Activated CD4-positive, CD25-positive, alpha-beta regulatory T cell treated with anti-CD3 and anti-CD28 coated beads, Interleukin-2, amount 50 U/mL, for 24 hours (primary cell): ENCODE data around the gene SURF4.
A peak's percentile ranks its signal among the peaks of the same experiment; 100 is the strongest.
"Not testable (repeated sequence)": the region's sequence is repeated elsewhere in the genome, so short reads cannot be mapped to it uniquely, and the experiment has no call there.

Experiments
- ATAC-seq, 2 donors: fragments of 150-1000 bp; cut with Tn5 transposase; one replicate each; pipeline ENCODE4 v1.10.0; 2021; ENCODE audit warnings: mild to moderate bottlenecking in 1 of 2, moderate library complexity in 1 of 2

SURF4 gene

DNA sequence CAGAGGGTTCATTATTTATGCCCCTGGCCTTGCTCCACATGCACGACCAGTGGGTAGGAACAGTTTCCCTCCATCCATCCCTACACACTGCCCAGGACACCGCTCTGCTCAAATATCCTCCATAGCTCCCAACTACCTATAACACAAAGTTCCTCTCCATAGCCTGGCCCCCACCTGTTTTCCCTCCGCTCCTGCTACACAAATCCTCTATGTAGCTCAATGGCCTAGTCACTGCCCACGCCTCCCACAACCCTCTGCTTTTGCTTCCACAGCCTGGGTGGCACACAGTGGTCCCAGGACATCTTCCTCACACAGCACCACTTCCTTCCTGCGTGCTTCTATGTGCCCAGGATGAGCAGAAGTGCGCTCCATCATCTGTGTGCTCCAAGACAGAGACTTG lies 21.5 kb upstream of the SURF4 start:
- ATAC-seq: peak in 1 of 2 donors; percentile 9

DNA sequence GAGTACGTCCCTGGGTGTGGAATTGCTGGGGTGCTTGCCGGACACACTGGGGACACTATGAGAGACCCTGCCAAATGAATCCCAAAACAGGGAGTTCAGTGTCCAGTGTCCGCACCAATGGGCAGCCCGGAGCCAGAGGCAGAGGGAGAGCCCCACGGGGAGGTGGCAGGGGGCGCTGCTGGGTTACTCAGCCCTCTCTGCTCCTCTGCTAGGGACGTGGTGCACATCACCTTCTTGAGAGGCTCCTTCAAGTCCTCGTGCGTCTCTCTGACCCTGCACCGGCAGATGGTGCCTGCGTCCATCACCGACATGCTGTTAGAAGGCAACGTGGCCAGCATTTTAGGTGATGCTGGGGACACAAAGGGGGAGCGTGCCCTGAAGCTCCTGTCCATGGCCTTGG lies 21.1 kb upstream of the SURF4 start:
- peak; percentile 6 to 37 for ATAC-seq

DNA sequence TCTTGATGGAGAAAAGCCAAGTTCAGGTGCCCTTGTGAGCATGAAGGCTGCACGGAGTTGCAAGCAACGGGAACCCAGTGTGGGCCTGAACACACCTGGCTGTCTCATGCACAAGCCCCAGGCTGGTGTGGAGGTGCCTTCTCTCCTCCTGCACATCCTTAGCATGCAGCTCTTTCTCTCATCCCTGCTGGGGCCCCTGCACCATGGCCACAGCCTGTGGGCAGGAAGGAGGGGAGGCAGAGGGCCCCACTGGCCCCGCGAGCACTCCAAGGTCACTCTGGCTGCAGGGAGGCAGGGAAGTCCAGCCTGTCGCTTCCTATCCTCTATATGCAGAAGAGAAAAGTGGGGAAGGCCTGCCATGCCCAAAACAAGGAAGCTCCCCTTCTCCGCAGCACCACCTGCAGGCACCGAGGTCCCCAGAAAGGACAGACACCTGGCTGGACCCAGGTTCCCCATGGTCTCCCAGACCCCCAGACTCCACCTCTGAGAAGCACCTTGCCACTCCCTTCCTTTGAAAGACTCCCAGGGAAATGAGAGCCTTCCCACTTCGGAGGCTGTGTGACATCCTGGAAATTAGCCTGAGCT lies 18.9 kb upstream of the SURF4 start:
- no peak for ATAC-seq

DNA sequence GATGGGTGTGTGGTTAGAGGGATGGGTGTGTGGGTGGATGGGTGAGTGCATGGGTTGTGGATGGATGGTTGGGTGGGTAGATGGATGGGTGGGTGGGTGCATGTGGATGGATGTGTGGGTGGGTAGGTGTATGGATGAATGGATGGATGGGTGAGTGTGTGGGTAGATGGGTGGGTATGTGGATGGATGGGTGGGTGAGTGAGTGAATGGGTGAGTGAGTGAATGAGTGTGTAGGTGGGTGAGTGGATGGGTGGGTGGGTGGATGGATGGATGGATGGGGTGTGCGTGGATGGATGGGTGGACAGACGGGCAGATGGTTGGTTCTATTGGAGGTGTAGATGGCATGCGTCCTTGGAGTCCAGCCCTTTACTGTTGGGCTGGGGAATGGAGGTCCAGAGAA lies 17.5 kb upstream of the SURF4 start:
- no peak for ATAC-seq

DNA sequence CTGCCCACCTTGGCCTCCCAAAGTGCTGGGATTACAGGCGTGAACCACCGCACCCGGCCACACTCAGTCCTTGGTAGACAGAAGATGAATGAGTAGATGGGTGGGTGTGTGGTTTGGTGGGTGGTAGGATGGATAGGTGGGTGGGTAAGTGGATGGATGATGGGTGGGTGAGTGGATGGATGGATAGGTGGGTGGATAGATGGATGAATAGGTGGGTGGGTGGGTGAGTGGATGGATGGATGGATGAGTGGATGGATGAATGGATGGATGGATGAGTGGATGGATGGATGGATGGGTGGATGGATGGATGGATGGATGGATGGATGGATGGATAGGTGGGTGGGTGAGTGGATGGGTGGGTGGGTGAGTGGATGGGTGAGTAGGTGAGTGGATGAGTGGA lies 16.4 kb upstream of the SURF4 start:
- not testable (repeated sequence) for ATAC-seq

DNA sequence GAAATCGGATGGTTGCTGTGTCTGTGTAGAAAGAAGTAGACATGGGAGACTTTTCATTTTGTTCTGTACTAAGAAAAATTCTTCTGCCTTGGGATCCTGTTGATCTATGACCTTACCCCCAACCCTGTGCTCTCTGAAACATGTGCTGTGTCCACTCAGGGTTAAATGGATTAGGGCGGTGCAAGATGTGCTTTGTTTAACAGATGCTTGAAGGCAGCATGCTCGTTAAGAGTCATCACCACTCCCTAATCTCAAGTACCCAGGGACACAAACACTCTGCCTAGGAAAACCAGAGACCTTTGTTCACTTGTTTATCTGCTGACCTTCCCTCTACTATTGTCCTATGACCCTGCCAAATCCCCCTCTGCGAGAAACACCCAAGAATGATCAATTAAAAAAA lies 15.6 kb upstream of the SURF4 start:
- ATAC-seq: not testable (repeated sequence)

DNA sequence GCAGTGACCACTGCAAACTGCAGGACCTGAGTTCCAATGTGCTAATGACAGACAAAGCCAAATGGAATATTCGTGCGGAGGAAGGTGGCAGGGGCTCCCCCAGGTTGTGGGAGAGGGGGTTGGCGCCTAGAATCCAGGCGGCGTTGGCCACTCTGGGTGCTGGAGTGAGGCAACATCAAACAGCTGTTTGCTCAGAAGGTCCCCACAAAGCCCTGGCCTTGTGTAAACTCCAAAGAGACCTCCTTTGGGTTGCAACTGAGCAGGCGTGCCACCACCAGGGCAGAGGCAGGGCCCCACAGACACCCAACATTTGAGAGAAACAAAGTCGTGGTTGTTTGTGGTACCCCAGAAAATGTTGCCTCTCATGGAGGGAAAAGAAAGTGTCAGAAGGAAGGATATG lies 14.9 kb upstream of the SURF4 start:
- ATAC-seq: no peak

DNA sequence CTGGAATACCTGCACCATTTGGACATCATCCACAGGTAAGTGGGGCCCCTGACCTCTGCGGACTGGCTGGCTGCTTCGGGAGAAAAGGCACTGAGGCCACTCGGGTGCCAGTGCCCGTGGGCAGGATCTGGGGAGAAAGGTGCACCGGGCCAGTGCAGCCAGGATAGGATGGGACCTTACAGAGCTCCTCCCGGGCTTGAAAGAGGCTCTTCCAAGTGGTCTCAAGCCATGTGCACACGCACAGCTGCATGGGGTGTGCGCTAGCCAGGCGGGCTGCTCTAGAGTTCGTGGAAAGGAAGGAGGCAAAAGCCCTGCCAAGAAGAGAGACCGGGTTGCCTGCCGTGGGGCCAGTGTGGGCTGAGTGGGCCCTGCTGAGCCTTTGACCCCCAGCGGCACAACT lies 13.7 kb upstream of the SURF4 start:
- no peak for ATAC-seq

DNA sequence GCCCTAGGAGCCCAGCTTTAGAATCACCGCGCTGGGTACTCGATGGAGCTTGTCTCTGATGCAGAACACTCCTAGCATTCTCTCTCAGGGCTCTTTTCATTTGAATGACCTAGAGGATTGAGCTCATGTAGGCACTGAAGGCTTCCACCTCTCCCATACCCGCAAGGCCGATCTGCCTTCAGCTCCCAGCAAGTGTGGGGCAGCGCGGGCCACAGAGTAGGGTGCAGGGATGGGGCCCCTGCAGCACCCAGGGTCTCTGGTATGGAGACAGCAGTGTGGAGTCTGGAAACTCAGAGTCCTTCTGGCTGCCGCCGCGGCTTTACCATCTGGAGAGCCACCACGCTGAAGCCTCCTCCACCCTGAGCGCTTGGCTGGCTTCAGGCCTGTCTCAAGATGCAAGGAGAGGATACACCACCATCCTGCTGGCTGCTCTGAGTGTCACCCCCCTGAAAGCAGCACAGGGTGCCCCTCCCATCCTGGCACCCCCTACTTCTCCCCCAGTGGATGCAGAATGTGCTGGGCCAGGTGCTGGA lies 13.2 kb upstream of the SURF4 start:
- ATAC-seq: no peak

DNA sequence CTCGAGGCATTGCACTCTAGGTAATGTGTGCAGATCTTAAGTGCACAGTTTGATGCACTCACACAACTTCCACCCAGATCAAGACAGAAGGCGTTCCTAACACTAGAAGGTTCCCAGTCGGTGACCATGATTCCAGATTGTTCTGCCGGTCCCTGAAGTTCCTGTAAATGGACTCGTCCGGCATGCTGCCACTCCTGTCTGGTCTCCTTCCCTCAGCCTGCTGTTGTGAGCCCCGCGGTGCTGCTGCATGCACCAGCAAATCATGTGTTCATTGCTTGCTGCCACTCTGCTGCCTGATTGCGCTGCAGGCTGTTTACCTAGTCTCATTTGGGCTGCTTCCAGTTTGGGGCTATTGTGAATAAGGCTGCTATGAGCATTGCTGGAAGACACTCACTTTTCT lies 11.8 kb upstream of the SURF4 start:
- no peak for ATAC-seq

DNA sequence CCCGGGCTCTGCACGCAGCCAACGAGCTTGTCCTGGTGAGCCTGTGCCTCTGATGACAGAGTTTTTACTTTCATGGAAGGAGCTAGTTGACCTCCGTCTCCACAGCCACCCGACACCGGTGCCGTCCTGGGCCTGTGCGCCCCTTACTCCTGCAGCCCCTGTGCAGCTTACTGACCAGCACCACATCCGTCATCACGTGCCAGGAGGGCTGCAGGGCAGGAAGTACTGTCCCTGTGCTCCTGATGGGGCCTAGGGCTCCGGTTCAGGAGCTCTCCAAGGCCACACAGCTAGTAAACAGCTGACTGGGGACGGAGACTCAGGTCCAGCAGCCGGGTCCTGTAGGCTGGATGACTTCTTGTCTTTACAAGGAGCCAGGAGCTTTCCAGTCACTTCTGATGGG lies 10.5 kb upstream of the SURF4 start:
- no peak for ATAC-seq

DNA sequence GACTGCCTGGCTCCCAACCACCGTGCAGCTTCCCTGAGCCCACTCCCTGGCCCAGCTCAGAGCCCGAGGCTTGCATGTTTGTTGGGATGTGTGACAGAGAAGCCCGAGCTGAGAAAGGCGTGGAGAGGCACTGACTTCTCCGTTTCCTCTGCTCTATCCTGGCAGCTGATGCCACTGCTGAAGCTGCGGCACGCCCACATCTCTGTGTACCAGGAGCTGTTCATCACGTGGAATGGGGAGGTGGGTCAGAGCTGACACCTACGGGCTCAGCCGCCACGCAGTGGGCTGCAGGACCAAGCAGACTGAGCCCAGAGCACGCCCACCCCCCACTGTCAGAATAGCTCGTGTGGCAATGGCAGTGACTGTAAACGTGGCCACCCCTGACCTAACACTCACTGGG lies 9.6 kb upstream of the SURF4 start:
- ATAC-seq: no peak

DNA sequence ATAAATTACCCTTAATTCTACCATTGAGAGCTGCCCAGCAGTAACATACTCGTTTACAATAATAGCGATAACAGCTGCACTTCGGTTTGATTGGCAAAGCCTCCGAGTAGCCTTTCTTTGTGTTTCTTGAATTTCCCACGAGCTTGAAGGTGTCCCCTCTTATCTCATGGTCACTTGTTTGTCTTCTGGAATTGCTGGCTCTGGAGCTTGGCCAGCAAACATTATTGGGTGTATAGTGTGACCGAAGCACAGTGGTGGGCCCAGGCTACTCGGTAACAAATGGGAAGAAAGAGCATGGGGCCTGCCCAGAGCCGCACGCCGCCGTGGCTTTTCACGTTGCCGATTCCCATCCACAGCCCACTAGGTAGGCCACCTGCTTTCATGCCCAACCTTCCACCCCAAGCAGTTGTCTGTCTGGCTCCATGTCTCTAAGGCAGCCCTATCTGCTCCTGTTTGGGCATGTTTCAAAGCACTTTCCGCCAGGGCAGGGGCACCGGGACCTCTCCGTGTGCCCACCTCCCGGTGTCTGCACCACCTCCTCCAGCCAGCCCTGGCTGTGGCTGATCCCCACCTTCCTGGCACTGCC lies 9.0 kb upstream of the SURF4 start:
- no peak for ATAC-seq

DNA sequence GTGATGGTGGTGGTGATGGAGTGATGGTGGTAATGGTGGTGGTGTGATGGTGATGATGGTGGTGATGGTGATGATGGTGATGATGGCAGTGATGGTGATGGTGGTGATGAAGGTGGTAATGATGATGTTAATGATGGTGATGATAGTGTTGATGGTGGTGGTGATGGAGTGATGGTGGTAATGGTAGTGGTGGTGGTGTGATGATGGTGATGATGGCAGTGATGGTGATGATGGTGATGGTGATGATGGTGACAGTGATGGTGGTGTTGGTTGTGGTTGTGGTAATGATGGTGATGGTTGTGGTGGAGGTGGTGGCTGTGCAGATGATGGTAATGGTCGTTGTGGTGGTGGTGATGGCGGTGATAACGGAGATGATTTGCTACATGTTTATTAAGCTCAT lies 7.6 kb upstream of the SURF4 start:
- ATAC-seq: no peak

DNA sequence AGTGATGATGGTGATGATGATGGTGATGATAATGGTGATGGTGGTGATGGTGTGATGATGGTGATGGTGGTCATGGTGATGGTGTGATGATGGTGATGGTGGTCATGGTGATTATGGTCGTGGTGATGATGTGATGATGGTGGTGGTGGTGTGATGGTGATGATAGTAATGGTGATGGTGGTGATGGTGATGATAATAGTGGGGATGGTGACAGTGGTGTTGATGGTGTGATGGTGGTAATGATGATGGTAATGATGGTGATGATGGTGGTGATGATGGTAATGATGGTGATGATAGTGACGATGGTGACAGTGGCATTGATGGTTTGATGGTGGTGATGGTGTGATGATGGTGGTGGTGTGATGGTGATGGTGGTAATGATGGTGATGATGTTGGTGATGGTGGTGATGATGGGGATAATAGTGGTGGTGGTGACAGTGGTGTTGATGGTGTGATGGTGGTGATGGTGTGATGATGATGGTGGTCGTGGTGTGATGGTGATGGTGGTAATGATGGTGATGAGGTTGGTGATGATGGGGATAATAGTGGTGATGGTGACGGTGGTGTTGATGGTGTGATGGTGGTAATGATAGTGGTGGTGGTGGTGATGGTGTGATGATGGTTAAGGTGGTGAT lies 6.8 kb upstream of the SURF4 start:
- ATAC-seq: no peak

DNA sequence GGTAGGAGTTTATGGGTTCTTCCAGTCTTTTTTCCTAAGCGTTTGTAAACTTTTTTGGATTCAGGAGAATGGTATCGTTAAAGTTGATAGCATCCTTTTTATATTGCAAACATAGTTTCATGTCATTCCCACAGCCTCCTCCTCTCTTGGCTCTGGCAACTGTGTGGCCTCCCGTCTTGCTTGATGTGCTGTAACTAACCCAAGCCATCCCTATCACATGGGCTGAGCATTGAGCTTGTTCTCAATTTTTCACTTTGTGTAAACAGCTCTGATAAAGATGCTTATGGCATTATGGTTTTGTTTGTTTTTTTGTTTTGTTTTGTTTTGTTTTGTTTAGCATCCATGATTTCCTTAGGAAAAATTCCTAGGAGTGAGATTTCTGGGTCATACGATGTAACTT lies 4.9 kb upstream of the SURF4 start:
- ATAC-seq: no peak

DNA sequence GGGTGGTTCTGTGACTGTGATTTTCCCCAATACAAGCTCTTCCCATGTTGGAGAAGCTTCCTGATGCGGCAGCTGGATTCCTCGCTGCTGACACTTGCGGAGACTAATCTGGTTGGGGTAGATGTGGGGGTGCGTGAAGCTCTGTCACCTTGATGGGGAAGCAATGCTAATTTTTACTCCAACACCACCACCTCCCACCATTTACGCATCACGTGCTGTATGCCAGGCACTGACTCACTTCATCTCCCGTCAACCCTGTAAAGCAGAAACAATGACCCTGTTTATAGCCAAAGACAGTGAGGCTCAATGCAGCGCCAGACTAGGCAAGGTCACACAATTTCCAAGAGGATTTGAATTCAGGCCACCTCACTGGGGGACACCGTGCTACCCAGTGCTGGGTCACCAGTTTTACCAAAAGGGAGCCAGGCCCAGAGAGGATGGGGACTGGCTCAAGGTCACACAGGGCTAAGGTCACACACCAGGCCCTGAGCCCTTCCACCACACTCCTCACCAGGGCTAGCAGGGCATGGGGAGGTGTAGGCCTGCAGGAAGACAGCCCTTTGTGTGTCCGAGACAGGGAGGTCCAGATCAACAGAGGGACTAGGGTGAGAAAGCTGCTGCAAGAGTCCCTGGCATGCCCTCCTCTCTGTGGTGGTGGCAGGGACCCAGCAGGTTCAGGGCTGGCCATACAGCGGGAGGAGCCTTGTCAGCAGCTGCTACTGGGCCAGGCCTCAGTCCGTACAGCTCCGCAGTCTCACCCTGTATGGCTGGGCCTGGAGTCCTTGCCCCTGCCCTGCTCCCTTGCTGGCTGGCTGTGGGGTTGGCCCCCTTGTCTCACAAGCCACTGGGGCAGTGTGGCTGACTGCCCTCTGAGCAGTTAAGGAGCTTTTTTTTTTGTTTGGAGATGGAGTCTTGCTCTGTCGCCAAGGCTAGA lies 3.6 kb upstream of the SURF4 start:
- ATAC-seq: no peak

DNA sequence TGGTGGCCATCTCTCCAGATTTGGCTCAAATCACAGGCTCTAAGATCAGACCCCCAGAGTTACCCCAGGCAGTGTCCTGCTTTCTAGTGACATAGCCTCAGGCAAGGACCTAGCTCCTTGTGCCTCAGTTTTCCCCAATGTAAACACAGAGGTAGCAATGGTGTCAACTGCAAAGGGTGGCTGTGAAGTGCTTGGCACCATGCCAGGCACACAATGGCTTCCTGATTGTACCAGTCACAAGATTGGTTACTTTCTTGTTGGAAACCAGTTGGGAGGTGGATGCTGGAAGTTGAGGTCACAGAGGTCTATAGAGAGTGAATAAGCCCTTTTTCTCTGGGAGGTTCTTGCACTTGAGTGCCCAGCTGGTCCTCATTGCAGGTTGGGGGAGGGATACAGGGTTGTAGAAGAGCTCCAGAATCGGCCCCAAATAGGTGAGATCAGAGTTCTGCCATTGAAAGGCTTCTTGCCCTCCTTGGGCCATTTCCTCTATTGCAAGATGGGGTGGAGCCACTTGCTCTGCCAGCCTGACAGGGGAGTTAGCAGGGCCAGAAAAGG lies 2.6 kb upstream of the SURF4 start:
- ATAC-seq: no peak

DNA sequence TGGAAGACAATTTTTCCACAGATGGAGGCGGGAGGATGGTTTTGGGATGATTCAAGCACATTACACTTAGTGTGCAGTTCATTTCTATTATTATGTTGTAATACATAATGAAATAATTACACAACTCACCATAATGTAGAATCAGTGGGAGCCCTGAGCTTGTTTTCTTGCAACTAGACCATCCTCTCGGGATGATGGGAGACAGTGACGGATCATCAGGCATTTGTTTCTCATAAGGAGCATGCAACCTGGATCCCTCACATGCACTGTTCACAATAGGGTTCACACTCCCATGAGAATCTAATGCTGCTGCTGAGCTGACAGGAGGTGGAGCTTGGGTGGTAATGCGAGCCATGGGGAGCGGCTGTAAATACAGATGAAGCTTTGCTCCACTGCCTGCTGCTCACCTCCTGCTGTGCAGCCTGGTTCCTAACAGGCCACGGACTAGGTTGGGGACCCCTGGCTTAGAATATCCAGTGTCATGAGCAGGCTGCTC lies 1.9 kb upstream of the SURF4 start:
- no peak for ATAC-seq

DNA sequence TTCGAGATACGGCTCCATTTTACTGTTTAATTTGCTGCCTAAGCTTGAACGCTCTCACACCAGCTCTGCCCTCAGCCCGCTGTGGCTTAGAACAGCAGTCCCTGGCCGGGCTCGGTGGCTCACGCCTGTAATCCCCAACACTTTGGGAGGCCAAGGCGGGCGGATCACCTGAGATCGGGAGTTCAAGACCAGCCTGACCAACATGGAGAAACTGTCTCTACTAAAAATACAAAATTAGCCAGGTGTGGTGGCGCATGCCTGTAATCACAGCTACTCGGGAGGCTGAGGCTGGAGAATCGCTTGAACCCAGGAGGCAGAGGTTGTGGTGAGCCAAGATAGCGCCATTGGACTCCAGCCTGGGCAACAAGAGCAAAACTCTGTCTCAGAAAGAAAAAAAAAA lies 1.4 kb upstream of the SURF4 start:
- not testable (repeated sequence) for ATAC-seq

DNA sequence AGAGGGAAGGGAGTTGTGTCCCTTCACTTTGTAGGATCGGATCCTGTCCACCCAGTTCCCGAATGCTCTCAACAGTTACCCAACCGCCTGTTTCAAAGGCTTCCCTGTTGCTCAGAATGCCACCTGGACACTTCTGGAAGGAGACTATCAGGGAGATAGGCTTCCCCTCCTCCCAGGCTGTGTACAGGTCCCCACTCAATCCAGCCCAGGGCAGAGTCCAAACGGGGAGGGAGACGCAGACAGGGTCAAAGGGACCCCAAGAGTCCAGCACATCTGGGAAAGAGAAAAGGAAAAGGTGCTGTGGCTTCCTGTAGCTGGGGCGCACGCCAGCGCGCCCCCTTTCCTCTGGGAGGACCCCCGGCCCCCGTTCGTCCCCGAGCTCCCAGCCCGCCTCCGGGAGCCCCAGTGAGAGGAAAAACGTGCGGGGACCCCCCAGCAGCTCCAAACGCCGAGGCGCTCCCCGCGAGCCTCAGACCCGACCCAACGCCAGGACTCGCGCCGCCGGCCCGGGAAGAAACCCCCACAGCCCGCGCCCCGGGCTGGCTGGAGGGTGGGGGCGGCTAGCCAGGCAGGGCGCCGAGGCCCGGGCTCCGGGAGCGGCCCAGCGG lies 640 bp downstream of the SURF4 start:
- ATAC-seq: no peak

DNA sequence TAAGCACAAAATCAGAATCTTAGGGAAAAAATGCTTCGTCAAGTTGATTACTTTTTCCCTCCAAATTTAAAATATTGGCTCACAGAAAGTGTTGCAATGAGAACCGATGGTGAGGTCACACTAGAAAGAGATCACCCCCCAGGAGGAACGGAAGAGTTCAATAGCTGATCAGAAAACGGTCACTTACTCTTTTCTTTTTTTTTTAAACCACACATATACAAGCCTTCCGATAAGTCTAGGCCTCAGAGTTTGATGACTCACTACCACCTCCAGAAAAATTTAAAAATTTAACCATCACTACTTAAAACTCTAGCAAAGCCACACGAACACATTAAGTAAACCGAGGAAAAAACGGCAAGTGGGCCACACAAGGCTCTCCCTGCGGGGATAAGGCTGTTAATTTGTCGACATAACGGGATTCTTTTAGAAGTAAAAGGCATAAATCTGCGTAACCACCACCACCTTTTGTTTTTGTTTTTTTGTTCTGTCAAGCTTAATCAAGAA lies 1.2 kb downstream of the SURF4 start:
- ATAC-seq: peak; percentile 9 to 14
